ENCODE results near the gene SLC25A22.

SLC25A22 gene

DNA sequence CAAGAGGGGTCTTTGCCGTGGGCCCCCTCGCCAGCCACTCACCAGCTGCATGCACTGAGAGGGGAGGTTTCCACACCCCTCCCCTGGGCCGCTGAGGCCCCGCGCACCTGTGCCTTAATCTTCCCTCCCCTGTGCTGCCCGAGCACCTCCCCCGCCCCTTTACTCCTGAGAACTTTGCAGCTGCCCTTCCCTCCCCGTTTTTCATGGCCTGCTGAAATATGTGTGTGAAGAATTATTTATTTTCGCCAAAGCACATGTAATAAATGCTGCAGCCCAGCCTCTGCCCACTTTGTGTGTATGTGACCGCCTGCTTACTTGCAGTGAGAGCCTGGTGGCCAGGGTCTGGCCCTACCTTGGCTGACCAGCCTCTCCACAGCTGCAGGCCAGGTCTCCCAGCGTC, 26.9 kb upstream of the SLC25A22 start:
- Histone ChIP-seq H3K27ac (ENCODE audit: low read depth, low read length) (no peak overlapping the region), H4K91ac (ENCODE audit: low read depth, low read length) (no peak overlapping the region), H2BK12ac (ENCODE audit: low read length) (no peak overlapping the region), H3K14ac (ENCODE audit: low read length) (no peak overlapping the region), H3K36me3 (ENCODE audit: control insufficient read depth in 1 of 2, insufficient read depth in 2 of 2, low read length in 2 of 2) (peaks cover 25% of the 10 kb centered on the region in 2 experiments), H2BK120ac (ENCODE audit: insufficient read depth, low read length, poor library complexity) (no peak overlapping the region), H3K23ac (ENCODE audit: low read length) (no peak overlapping the region), H3K18ac (ENCODE audit: low read length) (no peak overlapping the region), H3K27me3 (ENCODE audit: insufficient read depth, low read length) (peaks cover 16% of the 10 kb centered on the region), H2AK5ac (ENCODE audit: low read length) (no peak overlapping the region), H2BK5ac (ENCODE audit: low read depth, low read length, poor library complexity) (no peak overlapping the region), H3K9me3 (ENCODE audit: insufficient read depth, low read depth, low read length) (peaks cover 2% of the 10 kb centered on the region), H3K4me2 (ENCODE audit: low read length) (no peak overlapping the region), H3K79me1 (ENCODE audit: low read length) (peaks cover 8% of the 10 kb centered on the region), H3K4me1 (ENCODE audit: control insufficient read depth in 1 of 2, insufficient read depth in 2 of 2, low read length in 2 of 2) (peaks cover 32 to 34% of the 10 kb centered on the region in 2 experiments), H3K4me3 (ENCODE audit: low read depth, low read length) (no peak overlapping the region), H3K9ac (ENCODE audit: low read length) (no peak overlapping the region), H3K4ac (ENCODE audit: low read depth, low read length) (no peak overlapping the region), H2AFZ (ENCODE audit: insufficient read depth, low read length, poor library complexity) (no peak overlapping the region), H4K12ac (ENCODE audit: low read depth, low read length) (no peak overlapping the region), H3K79me2 (ENCODE audit: control insufficient read depth, insufficient read depth, low read length, poor library complexity) (no peaks in the 10 kb centered on the region), H4K8ac (ENCODE audit: low read depth, low read length) (no peak overlapping the region)
- no peak for DNase-seq
- WGBS (ENCODE audit: extremely low coverage, insufficient coverage, insufficient read length) = no CpG with 5 or more reads among the region's 11 CpGs

- H3K4me3 ChIP-seq (ENCODE audit: low read depth, low read length) = peak overlapping the region; percentile 3
- no peak overlapping the region for H3K23ac ChIP-seq (ENCODE audit: low read length)
- H3K79me1 ChIP-seq (ENCODE audit: low read length) = peaks cover 11% of the 10 kb centered on the region
- no peak overlapping the region for H3K18ac ChIP-seq (ENCODE audit: low read length)
- peaks cover 25% of the 10 kb centered on the region in 2 experiments for H3K36me3 ChIP-seq (ENCODE audit: control insufficient read depth in 1 of 2, insufficient read depth in 2 of 2, low read length in 2 of 2)
- H3K27me3 ChIP-seq (ENCODE audit: insufficient read depth, low read length) = peaks cover 11% of the 10 kb centered on the region
- no peak overlapping the region for H2BK120ac ChIP-seq (ENCODE audit: insufficient read depth, low read length, poor library complexity)
- H3K9ac ChIP-seq (ENCODE audit: low read length) = no peak overlapping the region
- H2AK5ac ChIP-seq (ENCODE audit: low read length) = no peak overlapping the region
- no peak for DNase-seq
- H3K4me2 ChIP-seq (ENCODE audit: low read length) = no peak overlapping the region
- no CpG with 5 or more reads among the region's 59 CpGs for WGBS (ENCODE audit: extremely low coverage, insufficient coverage, insufficient read length)
- no peak overlapping the region for H2BK5ac ChIP-seq (ENCODE audit: low read depth, low read length, poor library complexity)
- H3K9me3 ChIP-seq (ENCODE audit: insufficient read depth, low read depth, low read length) = peaks cover 2% of the 10 kb centered on the region
- H3K4me1 ChIP-seq (ENCODE audit: control insufficient read depth in 1 of 2, insufficient read depth in 2 of 2, low read length in 2 of 2) = peaks cover 27 to 28% of the 10 kb centered on the region in 2 experiments
- H2AFZ ChIP-seq (ENCODE audit: insufficient read depth, low read length, poor library complexity) = no peak overlapping the region
- H3K79me2 ChIP-seq (ENCODE audit: control insufficient read depth, insufficient read depth, low read length, poor library complexity) = peaks cover 3% of the 10 kb centered on the region
- no peak overlapping the region for H2BK12ac ChIP-seq (ENCODE audit: low read length)
- H3K14ac ChIP-seq (ENCODE audit: low read length) = no peak overlapping the region
- no peak overlapping the region for H3K4ac ChIP-seq (ENCODE audit: low read depth, low read length)
- H3K27ac ChIP-seq (ENCODE audit: low read depth, low read length) = no peak overlapping the region
- no peak overlapping the region for H4K91ac ChIP-seq (ENCODE audit: low read depth, low read length)
- no peak overlapping the region for H4K12ac ChIP-seq (ENCODE audit: low read depth, low read length)
- no peak overlapping the region for H4K8ac ChIP-seq (ENCODE audit: low read depth, low read length)
These were observed 26.3 kb upstream of the SLC25A22 start for GRCh38 chr11:824292-824880.

GRCh38 chr11:823441-824291, 25.6 kb upstream of the SLC25A22 start:
- peaks cover 2% of the 10 kb centered on the region for H3K9me3 ChIP-seq (ENCODE audit: insufficient read depth, low read depth, low read length)
- no peak overlapping the region for H3K23ac ChIP-seq (ENCODE audit: low read length)
- H3K14ac ChIP-seq (ENCODE audit: low read length) = no peak overlapping the region
- H2BK120ac ChIP-seq (ENCODE audit: insufficient read depth, low read length, poor library complexity) = no peak overlapping the region
- no peak overlapping the region for H3K4ac ChIP-seq (ENCODE audit: low read depth, low read length)
- WGBS (ENCODE audit: extremely low coverage, insufficient coverage, insufficient read length) = no CpG with 5 or more reads among the region's 53 CpGs
- peaks cover 3% of the 10 kb centered on the region for H3K79me2 ChIP-seq (ENCODE audit: control insufficient read depth, insufficient read depth, low read length, poor library complexity)
- H3K79me1 ChIP-seq (ENCODE audit: low read length) = peaks cover 15% of the 10 kb centered on the region
- no peak overlapping the region for H3K18ac ChIP-seq (ENCODE audit: low read length)
- no peak overlapping the region for H3K9ac ChIP-seq (ENCODE audit: low read length)
- H4K91ac ChIP-seq (ENCODE audit: low read depth, low read length) = no peak overlapping the region
- H3K4me1 ChIP-seq (ENCODE audit: control insufficient read depth in 1 of 2, insufficient read depth in 2 of 2, low read length in 2 of 2) = peaks cover 26 to 27% of the 10 kb centered on the region in 2 experiments
- DNase-seq = no peak
- H3K4me2 ChIP-seq (ENCODE audit: low read length) = no peak overlapping the region
- no peak overlapping the region for H2BK12ac ChIP-seq (ENCODE audit: low read length)
- H3K36me3 ChIP-seq (ENCODE audit: control insufficient read depth in 1 of 2, insufficient read depth in 2 of 2, low read length in 2 of 2) = peaks cover 25% of the 10 kb centered on the region in 2 experiments
- H4K8ac ChIP-seq (ENCODE audit: low read depth, low read length) = no peak overlapping the region
- no peak overlapping the region for H2AFZ ChIP-seq (ENCODE audit: insufficient read depth, low read length, poor library complexity)
- no peak overlapping the region for H3K4me3 ChIP-seq (ENCODE audit: low read depth, low read length)
- no peak overlapping the region for H2AK5ac ChIP-seq (ENCODE audit: low read length)
- no peak overlapping the region for H4K12ac ChIP-seq (ENCODE audit: low read depth, low read length)
- H3K27me3 ChIP-seq (ENCODE audit: insufficient read depth, low read length) = peaks cover 6% of the 10 kb centered on the region
- no peak overlapping the region for H3K27ac ChIP-seq (ENCODE audit: low read depth, low read length)
- H2BK5ac ChIP-seq (ENCODE audit: low read depth, low read length, poor library complexity) = no peak overlapping the region

DNA sequence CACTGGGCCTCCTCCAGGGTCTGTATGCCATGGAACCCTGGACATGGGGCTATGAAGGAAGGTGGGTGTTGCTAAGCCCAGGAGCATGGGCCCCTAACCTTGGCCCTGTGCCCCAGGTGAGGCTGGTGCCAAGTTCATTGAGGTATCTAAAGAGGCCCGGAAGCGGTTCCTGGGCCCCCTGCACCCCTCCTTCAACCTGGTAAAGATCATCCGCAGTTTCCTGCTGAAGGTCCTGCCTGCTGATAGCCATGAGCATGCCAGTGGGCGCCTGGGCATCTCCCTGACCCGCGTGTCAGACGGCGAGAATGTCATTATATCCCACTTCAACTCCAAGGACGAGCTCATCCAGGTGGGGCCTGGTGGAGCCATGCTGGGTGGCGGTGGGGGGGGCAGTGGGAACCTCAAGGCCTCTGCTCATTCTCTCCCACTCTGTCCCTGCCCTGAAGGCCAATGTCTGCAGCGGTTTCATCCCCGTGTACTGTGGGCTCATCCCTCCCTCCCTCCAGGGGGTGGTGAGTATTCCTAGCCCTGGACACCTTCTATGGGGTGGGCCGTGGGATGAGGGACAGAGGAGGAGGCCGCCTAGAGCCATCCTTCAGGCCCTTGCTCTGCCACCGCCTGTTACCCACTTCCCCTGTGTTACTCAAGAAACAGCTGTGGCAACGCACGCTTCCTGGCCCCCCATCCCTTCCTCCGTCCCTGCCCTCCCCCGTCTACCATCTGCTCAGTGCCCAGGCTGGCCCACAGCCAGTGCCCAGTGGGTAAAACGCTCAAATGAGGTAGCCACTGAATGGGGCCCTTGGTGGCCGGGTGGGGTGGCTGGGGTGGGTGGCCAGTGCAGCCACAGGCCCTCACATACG, 23.7 kb upstream of the SLC25A22 start:
- no peak for DNase-seq
- Histone ChIP-seq H3K9me3 (ENCODE audit: insufficient read depth, low read depth, low read length) (peaks cover 2% of the 10 kb centered on the region), H3K9ac (ENCODE audit: low read length) (no peak overlapping the region), H3K4me3 (ENCODE audit: low read depth, low read length) (no peak overlapping the region), H3K4me2 (ENCODE audit: low read length) (no peak overlapping the region), H3K18ac (ENCODE audit: low read length) (no peak overlapping the region), H2AK5ac (ENCODE audit: low read length) (no peak overlapping the region), H2BK12ac (ENCODE audit: low read length) (no peak overlapping the region), H3K4me1 (ENCODE audit: control insufficient read depth in 1 of 2, insufficient read depth in 2 of 2, low read length in 2 of 2) (peaks cover 13 to 14% of the 10 kb centered on the region in 2 experiments), H3K14ac (ENCODE audit: low read length) (no peak overlapping the region), H2AFZ (ENCODE audit: insufficient read depth, low read length, poor library complexity) (no peak overlapping the region), H2BK120ac (ENCODE audit: insufficient read depth, low read length, poor library complexity) (no peak overlapping the region), H4K8ac (ENCODE audit: low read depth, low read length) (no peak overlapping the region), H4K12ac (ENCODE audit: low read depth, low read length) (no peak overlapping the region), H3K27me3 (ENCODE audit: insufficient read depth, low read length) (no peaks in the 10 kb centered on the region), H2BK5ac (ENCODE audit: low read depth, low read length, poor library complexity) (no peak overlapping the region), H3K4ac (ENCODE audit: low read depth, low read length) (no peak overlapping the region), H3K23ac (ENCODE audit: low read length) (no peak overlapping the region), H3K27ac (ENCODE audit: low read depth, low read length) (no peak overlapping the region), H3K79me2 (ENCODE audit: control insufficient read depth, insufficient read depth, low read length, poor library complexity) (peaks cover 3% of the 10 kb centered on the region), H4K91ac (ENCODE audit: low read depth, low read length) (no peak overlapping the region), H3K79me1 (ENCODE audit: low read length) (peaks cover 7% of the 10 kb centered on the region), H3K36me3 (ENCODE audit: control insufficient read depth in 1 of 2, insufficient read depth in 2 of 2, low read length in 2 of 2) (peaks cover 25% of the 10 kb centered on the region in 2 experiments)
- no CpG with 5 or more reads among the region's 22 CpGs for WGBS (ENCODE audit: extremely low coverage, insufficient coverage, insufficient read length)

Data from trophoblast cell (in vitro differentiated cells and primary cell).